Activated CD8-positive, alpha-beta memory T cell treated with anti-CD3 and anti-CD28 coated beads, Interleukin-2, amount 50 U/mL, for 1 hour (primary cell): ENCODE data around the gene UBXN4.
"Not testable (repeated sequence)": the region's sequence is repeated elsewhere in the genome, so short reads cannot be mapped to it uniquely, and the experiment has no call there.

Experiments
- DNase-seq: peaks from one replicate; pipeline ENCODE4 v3.0.0-alpha.2; 2020; ENCODE audit errors: extremely low read depth

UBXN4 gene

GRCh38 chr2:135762530-135762929, 20.9 kb downstream of the UBXN4 start:
- DNase-seq: no peak

- no peak for DNase-seq
Observed at GRCh38 chr2:135768863-135769262, 27.2 kb downstream of the UBXN4 start.

- no peak for DNase-seq
Observed at GRCh38 chr2:135773319-135773718, 31.7 kb downstream of the UBXN4 start.

GRCh38 chr2:135773917-135774316, 32.3 kb downstream of the UBXN4 start:
- no peak for DNase-seq

GRCh38 chr2:135775420-135775819, 33.8 kb downstream of the UBXN4 start:
- DNase-seq: no peak

GRCh38 chr2:135776367-135776766, 34.7 kb downstream of the UBXN4 start:
- no peak for DNase-seq

GRCh38 chr2:135782231-135782630, 40.6 kb downstream of the UBXN4 start:
- no peak for DNase-seq

GRCh38 chr2:135783439-135783838, 41.8 kb downstream of the UBXN4 start:
- no peak for DNase-seq

GRCh38 chr2:135785032-135785431, 43.4 kb downstream of the UBXN4 start:
- no peak for DNase-seq

- no peak for DNase-seq
Observed at GRCh38 chr2:135786823-135787222, 45.2 kb downstream of the UBXN4 start.

- no peak for DNase-seq
Observed at GRCh38 chr2:135790423-135790822, 48.8 kb downstream of the UBXN4 start.

- DNase-seq: no peak
Observed at GRCh38 chr2:135791418-135792190, 49.9 kb downstream of the UBXN4 start.

GRCh38 chr2:135792401-135793150, 50.9 kb downstream of the UBXN4 start:
- DNase-seq: no peak

- not testable (repeated sequence) for DNase-seq
Observed at GRCh38 chr2:135795641-135796040, 54.0 kb downstream of the UBXN4 start.

- no peak for DNase-seq
Observed at GRCh38 chr2:135796606-135797005, 55.0 kb downstream of the UBXN4 start.

GRCh38 chr2:135797497-135798274, 56.0 kb downstream of the UBXN4 start:
- peak; percentile 53 for DNase-seq

GRCh38 chr2:135798275-135798705, 56.6 kb downstream of the UBXN4 start:
- no peak for DNase-seq

- no peak for DNase-seq
Observed at GRCh38 chr2:135798762-135799161, 57.1 kb downstream of the UBXN4 start.

GRCh38 chr2:135799738-135800137, 58.1 kb downstream of the UBXN4 start:
- DNase-seq: no peak

- DNase-seq: no peak
Observed at GRCh38 chr2:135800513-135801460, 59.1 kb downstream of the UBXN4 start.

GRCh38 chr2:135802350-135802749, 60.7 kb downstream of the UBXN4 start:
- no peak for DNase-seq
